ENCODE data around the gene IL34. TPM values are rescaled to one million over a fixed set of nuclear protein-coding genes. Genes with fewer than 3 reads are reported as not detected.

IL34 gene
- total RNA-seq, 6 experiments from 2014 or later: 0.09 TPM; not detected in 4

GRCh38 chr16:70674221-70675014, 28.1 kb downstream of the IL34 start:
- no peak for TF ChIP-seq CTCF (IDR thresholded peaks at IDR 0.05)
- peaks cover 29% of the 10 kb centered on the region for H3K36me3 Mint-ChIP-seq (ENCODE audit: low read depth)
- DNase-seq: no peak
- H3K4me3 Mint-ChIP-seq: no peak overlapping the region
- no peaks in the 10 kb centered on the region for H3K4me1 Mint-ChIP-seq (ENCODE audit: low read depth)
- no peak overlapping the region for H3K27ac Mint-ChIP-seq
- no peaks in the 10 kb centered on the region for H3K9me3 Mint-ChIP-seq
- H3K27me3 Mint-ChIP-seq (ENCODE audit: insufficient read depth): peaks cover 9% of the 10 kb centered on the region

DNA sequence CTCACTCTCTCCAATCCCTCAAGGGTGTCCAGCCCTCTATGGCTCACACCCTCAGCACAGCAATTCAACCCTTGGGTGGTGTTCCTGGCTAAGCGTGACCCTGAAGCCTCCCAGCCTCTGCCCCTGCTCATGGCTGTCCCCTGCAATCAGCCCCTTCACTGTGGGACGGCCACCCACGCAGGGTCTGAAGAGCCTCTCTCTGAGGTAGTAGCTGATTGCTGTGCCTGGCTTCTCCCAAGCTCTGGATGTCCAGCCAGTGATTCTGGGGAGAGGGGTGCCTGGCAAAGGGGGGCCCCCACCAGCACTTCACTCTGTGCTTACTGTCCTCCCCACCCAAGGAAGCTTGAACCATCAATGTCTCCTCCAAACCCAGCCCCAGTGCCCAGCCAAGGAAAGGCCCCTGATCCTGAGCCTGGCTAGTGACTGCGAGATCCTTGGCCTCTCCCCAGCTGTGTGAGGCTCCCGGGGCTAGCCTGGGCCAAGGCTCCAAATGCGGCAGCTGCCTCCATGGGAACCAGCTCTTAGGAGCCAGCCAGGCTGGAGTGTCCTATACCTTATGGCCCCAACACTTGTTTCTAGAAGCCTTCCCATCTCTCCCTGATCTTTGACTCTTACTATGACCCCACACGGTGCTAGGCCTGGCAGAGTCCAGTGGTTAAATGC, 29.6 kb downstream of the IL34 start:
- Mint-ChIP-seq H3K36me3 (ENCODE audit: low read depth) (peaks cover 21% of the 10 kb centered on the region), H3K27ac (peak overlapping the region; percentile 59; the same call in 1 of the 2 replicates), H3K27me3 (ENCODE audit: insufficient read depth) (peaks cover 9% of the 10 kb centered on the region), H3K4me1 (ENCODE audit: low read depth) (no peaks in the 10 kb centered on the region), H3K9me3 (no peaks in the 10 kb centered on the region), H3K4me3 (no peak overlapping the region)
- TF ChIP-seq CTCF (IDR thresholded peaks at IDR 0.05): no peak
- DNase-seq: no peak

GRCh38 chr16:70676675-70677498, 30.5 kb downstream of the IL34 start:
- peaks cover 7% of the 10 kb centered on the region for H3K27me3 Mint-ChIP-seq (ENCODE audit: insufficient read depth)
- no peaks in the 10 kb centered on the region for H3K4me1 Mint-ChIP-seq (ENCODE audit: low read depth)
- no peak for DNase-seq
- H3K9me3 Mint-ChIP-seq: no peaks in the 10 kb centered on the region
- H3K27ac Mint-ChIP-seq: peak overlapping the region; percentile 59; the same call in 1 of the 2 replicates
- H3K36me3 Mint-ChIP-seq (ENCODE audit: low read depth): peaks cover 21% of the 10 kb centered on the region
- no peak overlapping the region for H3K4me3 Mint-ChIP-seq
- no peak for TF ChIP-seq CTCF (IDR thresholded peaks at IDR 0.05)

GRCh38 chr16:70677499-70678120, 31.3 kb downstream of the IL34 start:
- DNase-seq: no peak
- H3K27ac Mint-ChIP-seq: no peak overlapping the region

More at GRCh38 chr16:70677499-70678120, 31.3 kb downstream of the IL34 start:
- Mint-ChIP-seq H3K9me3 (no peaks in the 10 kb centered on the region), H3K4me1 (ENCODE audit: low read depth) (peaks cover 3% of the 10 kb centered on the region; the same call in 1 of the 2 replicates), H3K27me3 (ENCODE audit: insufficient read depth) (peaks cover 7% of the 10 kb centered on the region), H3K36me3 (ENCODE audit: low read depth) (peaks cover 17% of the 10 kb centered on the region), H3K4me3 (no peak overlapping the region)
- TF ChIP-seq CTCF (IDR thresholded peaks at IDR 0.05): no peak
